ENCODE measurements around the gene MAGI1. TPM values are rescaled to one million over a fixed set of nuclear protein-coding genes. Genes with fewer than 3 reads are reported as not detected.

The MAGI1 gene
- total RNA-seq, 3 donors from 2014 or later (not counting 1 experiment from before 2014, with no cell fraction given): not detected

- 87% methylated on average over 4 of the region's 5 CpGs for WGBS (ENCODE audit: insufficient coverage)
- Histone ChIP-seq H3K27me3 (ENCODE audit: control insufficient read depth, insufficient read depth, low read length) (no peaks in the 10 kb centered on the region), H3K36me3 (ENCODE audit: control insufficient read depth, insufficient read depth, low read length) (no peaks in the 10 kb centered on the region), H3K4me3 (ENCODE audit: low read length) (no peak overlapping the region), H3K9me3 (ENCODE audit: control insufficient read depth, insufficient read depth, low read length) (no peaks in the 10 kb centered on the region), H3K27ac (ENCODE audit: low read length) (no peak overlapping the region), H3K4me1 (ENCODE audit: control insufficient read depth, insufficient read depth, low read length) (no peaks in the 10 kb centered on the region)
- no peaks in the 10 kb centered on the region for H3K27me3 Mint-ChIP-seq (ENCODE audit: low read depth in 2 of 2)
- no peaks in the 10 kb centered on the region for H3K36me3 Mint-ChIP-seq
- DNase-seq (no peak), ATAC-seq (no peak)
- no peak overlapping the region for H3K27ac Mint-ChIP-seq
- peaks cover 0 to 2% of the 10 kb centered on the region in 2 donors for H3K9me3 Mint-ChIP-seq
- intact Hi-C loops (cut with micrococcal nuclease): no loop called here
- H3K4me1 Mint-ChIP-seq: no peaks in the 10 kb centered on the region
- no peak overlapping the region for H3K4me3 Mint-ChIP-seq
- no peak for TF ChIP-seq CTCF (IDR thresholded peaks at IDR 0.05)
Observed at GRCh38 chr3:65914032-65914739, 124.5 kb downstream of the MAGI1 start.

- no peak overlapping the region for H3K4me3 ChIP-seq (ENCODE audit: low read length)
- no peaks in the 10 kb centered on the region for H3K4me1 ChIP-seq (ENCODE audit: control insufficient read depth, insufficient read depth, low read length)
- DNase-seq (no peak), ATAC-seq (no peak)
- no peak overlapping the region for H3K4me3 Mint-ChIP-seq
- H3K27ac Mint-ChIP-seq: no peak overlapping the region
- WGBS (ENCODE audit: insufficient coverage): 73% methylated on average over 1 of the region's 1 CpG
- no peak for TF ChIP-seq CTCF (IDR thresholded peaks at IDR 0.05)
- H3K36me3 Mint-ChIP-seq: no peaks in the 10 kb centered on the region
- H3K36me3 ChIP-seq (ENCODE audit: control insufficient read depth, insufficient read depth, low read length): no peaks in the 10 kb centered on the region
- peaks cover 0 to 2% of the 10 kb centered on the region in 2 donors for H3K9me3 Mint-ChIP-seq
- H3K27me3 Mint-ChIP-seq (ENCODE audit: low read depth in 2 of 2): no peaks in the 10 kb centered on the region
- H3K4me1 Mint-ChIP-seq: no peaks in the 10 kb centered on the region
- no peak overlapping the region for H3K27ac ChIP-seq (ENCODE audit: low read length)
- H3K9me3 ChIP-seq (ENCODE audit: control insufficient read depth, insufficient read depth, low read length): peaks cover 1% of the 10 kb centered on the region
- no peaks in the 10 kb centered on the region for H3K27me3 ChIP-seq (ENCODE audit: control insufficient read depth, insufficient read depth, low read length)
- intact Hi-C loops (cut with micrococcal nuclease): no loop called here
Observed at GRCh38 chr3:65912647-65913046, 126.1 kb downstream of the MAGI1 start.

GRCh38 chr3:65908588-65908987 is 130.1 kb downstream of the MAGI1 start:
- intact Hi-C loops (cut with micrococcal nuclease): no loop called here
- no peak for TF ChIP-seq CTCF (IDR thresholded peaks at IDR 0.05)
- 89% methylated on average over 4 of the region's 4 CpGs for WGBS (ENCODE audit: insufficient coverage)

More at GRCh38 chr3:65908588-65908987, 130.1 kb downstream of the MAGI1 start:
- no peaks in the 10 kb centered on the region for H3K4me1 Mint-ChIP-seq
- Histone ChIP-seq H3K4me1 (ENCODE audit: control insufficient read depth, insufficient read depth, low read length) (no peaks in the 10 kb centered on the region), H3K27ac (ENCODE audit: low read length) (no peak overlapping the region), H3K36me3 (ENCODE audit: control insufficient read depth, insufficient read depth, low read length) (no peaks in the 10 kb centered on the region), H3K4me3 (ENCODE audit: low read length) (no peak overlapping the region), H3K27me3 (ENCODE audit: control insufficient read depth, insufficient read depth, low read length) (no peaks in the 10 kb centered on the region), H3K9me3 (ENCODE audit: control insufficient read depth, insufficient read depth, low read length) (peaks cover 3% of the 10 kb centered on the region)
- no peaks in the 10 kb centered on the region for H3K36me3 Mint-ChIP-seq
- no peak for ATAC-seq
- H3K9me3 Mint-ChIP-seq: peaks cover 0 to 2% of the 10 kb centered on the region in 2 donors
- H3K27me3 Mint-ChIP-seq (ENCODE audit: low read depth in 2 of 2): no peaks in the 10 kb centered on the region
- H3K4me3 Mint-ChIP-seq: no peak overlapping the region
- no peak overlapping the region for H3K27ac Mint-ChIP-seq
- DNase-seq: no peak

Data from natural killer cell (primary cell).